ENCODE results near the gene TBC1D22A.
"Not testable (repeated sequence)": the region's sequence is repeated elsewhere in the genome, so short reads cannot be mapped to it uniquely, and the experiment has no call there.

Gene TBC1D22A

GRCh38 chr22:46762238-46763050 is at the start of gene TBC1D22A:
TBC1D22A (plus strand) TSS chr22:46762650; CDS start chr22:46762787, 137 bp downstream.
- DNase-seq (ENCODE audit: low read depth in 2 of 2, low spot score in 1 of 2): peak; percentile 84 to 89

DNA sequence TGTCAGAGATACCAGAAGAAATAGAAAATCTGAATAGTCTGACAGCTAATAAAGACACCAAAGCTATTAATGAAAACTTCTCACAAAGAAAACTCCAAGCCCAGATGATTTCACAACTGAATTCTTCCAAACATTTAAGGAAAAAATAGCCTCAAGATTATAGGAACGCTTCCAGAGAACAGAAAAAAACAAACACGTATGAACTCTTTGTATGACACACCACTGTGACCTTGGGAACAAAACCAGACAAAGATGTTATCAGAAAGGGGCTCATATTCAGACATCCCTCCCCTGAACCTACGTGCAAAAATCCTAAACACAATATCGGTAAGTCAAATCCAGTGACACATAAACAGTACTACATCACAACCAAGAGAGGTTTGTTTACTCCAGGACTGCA is 47.9 kb upstream of the TBC1D22A start:
- no peak for DNase-seq (ENCODE audit: low read depth in 2 of 2, low spot score in 1 of 2)

GRCh38 chr22:46719921-46720320 is 42.5 kb upstream of the TBC1D22A start:
- DNase-seq (ENCODE audit: low read depth in 2 of 2, low spot score in 1 of 2): no peak

- DNase-seq (ENCODE audit: low read depth in 2 of 2, low spot score in 1 of 2): no peak
Measured at GRCh38 chr22:46721501-46722085, 40.9 kb upstream of the TBC1D22A start.

- no peak for DNase-seq (ENCODE audit: low read depth in 2 of 2, low spot score in 1 of 2)
Measured at GRCh38 chr22:46723882-46724281, 38.6 kb upstream of the TBC1D22A start.

DNA sequence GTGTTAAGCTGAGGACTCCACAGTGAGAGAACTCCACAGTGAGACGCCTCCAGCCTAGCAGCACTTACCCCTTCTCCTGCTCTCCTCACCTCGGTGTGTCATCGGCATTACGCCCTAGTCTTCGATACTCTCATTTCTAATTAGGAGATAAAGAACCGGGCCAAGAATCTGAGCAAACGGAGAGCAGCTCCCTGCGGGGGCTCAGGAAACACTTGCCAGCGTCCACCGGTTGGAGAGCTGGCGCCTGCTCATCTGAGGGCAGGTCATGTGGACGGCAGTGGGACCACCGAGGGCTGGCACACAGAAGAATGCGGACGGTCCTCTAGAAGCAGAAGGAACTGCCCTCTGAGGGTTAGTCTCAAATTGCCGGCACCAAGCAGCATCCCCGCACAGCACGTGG is 37.4 kb upstream of the TBC1D22A start:
- DNase-seq (ENCODE audit: low read depth in 2 of 2, low spot score in 1 of 2): no peak

GRCh38 chr22:46726066-46726985 is 36.1 kb upstream of the TBC1D22A start:
- no peak for DNase-seq (ENCODE audit: low read depth in 2 of 2, low spot score in 1 of 2)

DNA sequence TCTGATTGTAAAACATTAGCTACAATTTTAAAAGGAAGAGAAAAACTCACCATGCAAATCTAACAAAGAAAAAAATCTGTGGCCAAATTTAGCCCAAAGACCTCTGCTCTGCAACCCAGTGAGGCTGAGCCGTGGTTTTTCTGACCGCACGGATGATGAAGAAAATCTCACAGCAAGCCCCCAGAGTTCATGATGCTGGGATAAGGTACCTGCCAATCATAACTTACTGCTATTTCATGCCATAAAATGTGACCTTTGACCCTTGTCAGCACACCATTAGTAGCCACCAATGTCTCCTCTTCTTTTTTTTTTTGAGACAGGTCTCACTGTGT is 35.5 kb upstream of the TBC1D22A start:
- no peak for DNase-seq (ENCODE audit: low read depth in 2 of 2, low spot score in 1 of 2)

DNA sequence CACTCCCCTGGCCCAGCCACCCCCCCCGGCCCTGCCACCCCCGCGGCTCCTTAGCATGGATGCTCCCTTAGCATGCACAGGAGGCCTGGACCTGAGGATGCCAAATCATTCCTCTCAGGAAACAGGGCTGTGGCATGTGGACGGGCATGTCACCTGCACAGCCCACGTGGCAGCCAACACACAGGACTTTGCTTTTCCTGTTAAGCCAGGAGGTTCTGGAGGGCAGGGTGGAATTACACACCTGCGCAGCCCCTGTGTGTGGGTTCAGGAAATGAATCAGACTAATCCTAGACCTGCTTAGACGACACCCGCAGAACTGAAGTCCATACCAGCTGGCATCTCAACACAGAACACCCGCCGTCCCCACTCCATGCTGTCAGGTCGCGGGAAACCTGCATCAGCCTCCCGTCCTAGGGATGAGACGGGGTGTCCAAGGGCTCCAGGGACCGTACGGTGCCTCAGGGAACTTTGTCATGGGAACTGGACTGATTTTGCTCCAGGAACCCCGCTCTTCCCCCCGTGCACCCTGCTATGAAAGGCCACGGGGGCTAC is 34.6 kb upstream of the TBC1D22A start:
- no peak for DNase-seq (ENCODE audit: low read depth in 2 of 2, low spot score in 1 of 2)

DNA sequence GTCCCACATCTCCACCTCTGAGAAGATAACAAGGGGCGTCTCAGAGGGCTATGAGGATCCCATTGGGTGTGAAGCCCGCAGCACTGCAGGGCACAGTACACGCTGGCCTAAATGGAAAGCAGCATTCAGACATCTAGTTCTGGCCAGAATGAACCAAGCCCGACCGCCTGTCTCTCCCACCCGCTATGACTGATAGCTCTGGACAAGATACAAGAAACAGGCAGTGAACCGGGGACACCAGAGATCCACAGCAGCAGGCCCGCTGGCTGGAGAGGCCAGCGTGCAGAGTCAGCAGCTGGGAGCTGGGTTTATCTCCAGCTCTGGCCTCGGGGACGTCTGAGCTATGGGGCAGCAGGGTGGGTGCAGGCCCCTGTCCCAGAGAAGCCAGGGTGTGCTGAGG is 34.0 kb upstream of the TBC1D22A start:
- DNase-seq (ENCODE audit: low read depth in 2 of 2, low spot score in 1 of 2): no peak

GRCh38 chr22:46730568-46731245 is 31.7 kb upstream of the TBC1D22A start:
- no peak for DNase-seq (ENCODE audit: low read depth in 2 of 2, low spot score in 1 of 2)

DNA sequence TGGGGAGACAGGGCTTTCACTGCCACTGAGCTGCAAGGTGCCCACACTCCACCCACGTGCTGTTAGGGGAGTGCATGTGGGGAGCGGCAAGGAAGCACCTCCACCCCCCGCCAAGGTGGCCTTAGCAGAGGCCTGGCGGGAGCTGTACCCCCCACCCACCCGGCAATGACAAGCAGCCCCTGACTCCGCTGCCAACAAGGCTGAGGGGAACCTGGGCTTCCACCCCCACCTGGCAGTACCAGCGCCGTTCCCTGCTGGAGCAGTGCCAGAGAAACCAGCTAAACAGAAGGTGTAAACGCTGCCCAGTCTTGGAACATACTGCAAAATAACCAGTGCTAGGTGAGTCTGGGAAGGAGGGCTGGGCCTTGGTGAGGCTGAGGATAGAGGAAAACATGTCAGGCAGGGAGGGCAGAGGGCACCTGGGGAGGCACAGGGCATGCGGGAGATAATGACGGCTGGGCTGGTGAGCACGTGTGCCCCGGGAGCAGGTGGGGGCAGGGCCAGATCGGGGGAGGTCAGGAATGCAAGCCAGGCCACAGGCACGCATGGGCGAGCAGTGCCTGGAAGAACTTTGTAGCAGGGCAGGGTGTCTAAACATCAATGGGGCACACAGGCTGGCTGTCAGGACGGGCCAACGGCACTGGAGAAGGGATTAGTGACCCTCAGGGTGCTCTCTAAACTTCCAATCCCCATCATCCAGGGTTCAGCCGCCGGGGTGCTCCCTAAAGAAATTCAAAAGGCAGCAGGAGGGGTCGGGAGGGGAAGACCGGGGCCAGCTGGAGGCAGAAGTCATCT is 31.0 kb upstream of the TBC1D22A start:
- DNase-seq (ENCODE audit: low read depth in 2 of 2, low spot score in 1 of 2): no peak

DNA sequence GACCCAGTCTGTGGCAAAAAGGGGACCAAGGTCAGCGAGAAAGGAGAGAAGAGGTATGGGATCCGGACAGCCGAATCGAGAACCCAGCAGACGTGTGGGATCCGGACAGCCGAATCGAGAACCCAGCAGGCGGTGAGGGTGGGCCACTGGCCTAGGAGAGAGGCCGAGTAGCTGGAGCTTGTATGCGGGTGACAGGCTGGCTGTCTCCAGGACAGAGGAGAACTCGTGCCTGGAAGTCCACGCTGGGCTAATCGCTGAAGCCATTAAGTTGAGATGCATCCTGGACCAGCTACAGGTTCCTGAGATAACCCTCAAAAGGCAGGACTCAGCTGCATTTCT is 30.4 kb upstream of the TBC1D22A start:
- no peak for DNase-seq (ENCODE audit: low read depth in 2 of 2, low spot score in 1 of 2)

- no peak for DNase-seq (ENCODE audit: low read depth in 2 of 2, low spot score in 1 of 2)
Measured at GRCh38 chr22:46732513-46732912, 29.9 kb upstream of the TBC1D22A start.

DNA sequence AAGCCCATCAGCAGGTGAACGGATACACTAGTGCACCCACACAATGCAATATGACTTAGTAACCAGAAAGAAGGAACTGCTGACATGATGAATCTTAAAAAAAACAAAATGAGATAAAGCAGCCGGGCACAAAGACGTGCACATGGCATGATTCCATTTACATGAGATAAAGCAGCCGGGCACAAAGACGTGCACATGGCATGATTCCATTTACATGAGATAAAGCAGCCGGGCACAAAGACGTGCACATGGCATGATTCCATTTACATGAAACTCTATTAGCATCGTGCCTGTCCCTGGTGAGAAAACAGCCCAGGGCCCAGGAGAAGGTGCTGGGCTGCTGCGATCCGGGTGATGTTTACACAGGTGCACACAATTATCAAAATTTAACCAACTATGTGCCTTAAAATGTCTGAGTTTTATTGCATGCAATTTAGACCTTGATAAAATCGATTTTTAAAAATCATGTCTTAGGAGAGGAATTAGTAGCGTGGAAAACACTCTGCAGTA is 28.2 kb upstream of the TBC1D22A start:
- DNase-seq (ENCODE audit: low read depth in 2 of 2, low spot score in 1 of 2): not testable (repeated sequence)

DNA sequence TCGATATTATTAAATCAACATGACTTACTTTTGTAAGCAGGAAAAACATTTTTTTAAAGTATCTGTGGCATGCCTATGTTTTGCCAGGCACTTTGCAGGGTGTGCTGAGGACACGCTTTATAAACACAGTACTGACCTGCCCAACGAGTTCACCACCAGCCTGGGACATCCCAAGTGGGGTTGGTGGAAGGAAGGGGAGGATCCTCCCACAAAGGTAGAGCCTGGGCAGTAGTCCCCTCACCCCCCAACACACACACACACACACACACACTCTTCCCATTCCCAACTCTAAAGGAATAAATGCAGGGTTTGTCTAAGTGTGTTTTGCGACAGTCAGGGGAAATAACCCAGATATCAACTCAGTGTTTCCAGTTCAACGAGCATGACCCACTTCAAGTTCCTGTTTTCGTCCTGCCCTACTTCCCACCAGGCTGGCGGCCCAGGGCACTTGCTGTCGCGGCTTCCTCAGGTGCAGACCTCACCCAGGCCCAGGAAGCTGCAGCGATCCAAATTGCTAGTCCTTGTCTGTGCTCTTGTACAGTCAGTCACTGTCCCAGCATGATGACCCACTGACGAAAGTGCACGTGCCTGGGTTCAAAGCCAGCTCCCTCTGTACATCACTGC is 27.5 kb upstream of the TBC1D22A start:
- peak in 1 of 2 donors; percentile 29 for DNase-seq (ENCODE audit: low read depth in 2 of 2, low spot score in 1 of 2)

DNA sequence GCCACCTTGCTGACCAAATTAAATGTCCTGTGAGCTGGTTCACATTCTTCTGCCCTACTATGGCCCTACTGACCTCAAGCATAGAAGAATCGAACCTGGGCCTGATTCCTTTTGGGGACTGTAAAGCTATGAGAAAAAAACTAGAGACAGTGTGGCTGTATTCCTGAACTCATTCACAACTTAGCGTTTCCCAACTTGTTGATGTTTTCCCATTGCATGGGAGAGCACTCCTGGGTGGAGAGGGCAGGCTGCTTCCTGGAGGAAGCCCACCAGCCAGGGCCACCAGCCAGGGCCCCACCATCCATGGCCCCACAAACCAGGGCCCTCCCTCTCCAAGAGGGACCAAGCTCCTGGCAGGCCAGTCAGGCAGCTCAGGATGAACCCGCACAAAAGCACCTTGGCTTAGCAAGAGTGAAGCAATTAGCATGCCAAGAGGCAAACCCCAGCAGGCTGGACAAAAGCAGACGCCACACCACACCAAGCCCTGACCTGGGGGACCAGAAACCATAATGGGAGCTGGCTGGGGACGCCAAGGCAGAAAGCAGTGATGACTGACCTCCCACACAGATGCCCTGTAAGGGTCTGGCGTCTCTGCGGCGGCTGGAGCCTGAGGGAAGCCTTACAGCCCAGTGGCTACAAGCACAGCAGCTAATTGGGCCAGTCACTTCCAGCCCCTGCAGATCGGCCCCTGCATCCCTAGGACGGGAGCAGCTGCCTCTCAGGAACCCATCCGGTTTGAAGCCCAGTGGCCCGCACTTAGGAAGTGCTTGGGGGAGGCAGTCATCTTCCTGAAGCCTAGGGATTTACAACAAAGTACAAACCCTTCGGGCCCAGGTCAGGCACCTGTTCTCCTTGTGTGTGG is 26.5 kb upstream of the TBC1D22A start:
- no peak for DNase-seq (ENCODE audit: low read depth in 2 of 2, low spot score in 1 of 2)

GRCh38 chr22:46736705-46737104 is 25.7 kb upstream of the TBC1D22A start:
- no peak for DNase-seq (ENCODE audit: low read depth in 2 of 2, low spot score in 1 of 2)

Measured in stimulated activated CD8-positive, alpha-beta memory T cell treated with anti-CD3 and anti-CD28 coated beads, Interleukin-4, amount 100 ng/mL, for 1 hour (primary cell).